Right atrium auricular region (tissue), 2 donors: Measurements from ENCODE around the gene AQP10. TPM values are rescaled to one million over a fixed set of nuclear protein-coding genes. Genes with fewer than 3 reads are reported as not detected.

Source experiments
- DNase-seq: peaks from one replicate; pipeline ENCODE4 v3.0.0-alpha.2; 2019; ENCODE audit warnings: low spot score
- H3K27ac ChIP-seq, 2 donors: fragments of 200-600 bp; sonication (generic); 1 replicate in 1 of 2; 2 replicates in 1 of 2; pipeline ENCODE4 v1.5.1; 2016 to 2019
- H3K27me3 ChIP-seq, 2 donors: fragments of 200-600 bp; sonication (generic); one replicate each; pipeline versions ENCODE4 v1.5.1 to v1.6.0; 2017 to 2019
- H3K36me3 ChIP-seq: fragments of 200-600 bp; sonication (generic); one replicate; pipeline ENCODE4 v1.5.1; 2016
- H3K4me1 ChIP-seq, 2 donors: fragments of 200-600 bp; sonication (generic); one replicate each; pipeline versions ENCODE4 v1.5.1 to v1.6.0; 2017 to 2019
- H3K4me3 ChIP-seq, 2 donors: fragments of 200-600 bp; sonication (generic); 1 replicate in 1 of 2; 2 replicates in 1 of 2; pipeline ENCODE4 v1.5.1; 2017 to 2019; ENCODE audit warnings: mild to moderate bottlenecking in 1 of 2, moderate library complexity in 1 of 2
- H3K9me3 ChIP-seq, 2 donors: fragments of 200-600 bp; sonication (generic); one replicate each; pipeline ENCODE4 v1.5.1; 2019
- CTCF ChIP-seq, 2 donors: fragments of 200-600 bp; sonication (generic); IDR thresholded peaks; one replicate each; pipeline ENCODE4 v1.5.1; 2019; ENCODE audit warnings: antibody characterized with exemption in 2 of 2
- total RNA-seq, 2 donors: library from RNA; depleted of rRNA; stranded (reverse); fragments of >200 nt; gene quantifications; one replicate each; pipeline ENCODE4 v1.1.0, GENCODE V29; 2016

The AQP10 gene
- total RNA-seq, 2 donors from 2014 or later: not detected

DNA sequence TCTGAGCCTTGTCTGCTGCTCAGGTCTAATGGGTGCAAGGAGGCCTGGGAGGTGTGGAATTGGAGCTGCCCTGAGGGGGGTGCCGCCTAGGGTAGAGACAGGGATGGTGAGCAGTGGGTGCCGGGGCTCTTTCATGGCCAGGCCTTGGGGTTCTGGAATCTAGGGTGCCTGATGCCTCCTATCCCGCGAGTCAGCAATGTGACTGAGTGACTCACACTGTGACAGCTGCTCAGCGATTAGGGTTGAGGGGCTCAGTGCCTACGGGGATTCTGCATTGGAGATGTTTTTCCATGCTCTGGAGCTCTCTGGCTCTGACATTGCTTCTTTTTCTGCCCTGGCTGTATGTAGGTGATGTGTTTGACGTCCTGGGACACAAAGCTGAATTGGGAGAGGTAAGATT lies 21.2 kb downstream of the AQP10 start:
- no peak for DNase-seq
- no peak for TF ChIP-seq CTCF (IDR thresholded peaks at IDR 0.05)
- Histone ChIP-seq H3K9me3 (no peaks in the 10 kb centered on the region), H3K36me3 (peaks cover 99% of the 10 kb centered on the region), H3K4me1 (no peaks in the 10 kb centered on the region), H3K27ac (no peak overlapping the region), H3K27me3 (no peaks in the 10 kb centered on the region), H3K4me3 (no peak overlapping the region)

GRCh38 chr1:154342836-154343472 lies 22.1 kb downstream of the AQP10 start:
- Histone ChIP-seq H3K27ac (no peak overlapping the region), H3K4me1 (no peaks in the 10 kb centered on the region), H3K27me3 (no peaks in the 10 kb centered on the region), H3K9me3 (no peaks in the 10 kb centered on the region), H3K4me3 (no peak overlapping the region), H3K36me3 (peaks cover 95% of the 10 kb centered on the region)
- no peak for DNase-seq
- no peak for TF ChIP-seq CTCF (IDR thresholded peaks at IDR 0.05)

DNA sequence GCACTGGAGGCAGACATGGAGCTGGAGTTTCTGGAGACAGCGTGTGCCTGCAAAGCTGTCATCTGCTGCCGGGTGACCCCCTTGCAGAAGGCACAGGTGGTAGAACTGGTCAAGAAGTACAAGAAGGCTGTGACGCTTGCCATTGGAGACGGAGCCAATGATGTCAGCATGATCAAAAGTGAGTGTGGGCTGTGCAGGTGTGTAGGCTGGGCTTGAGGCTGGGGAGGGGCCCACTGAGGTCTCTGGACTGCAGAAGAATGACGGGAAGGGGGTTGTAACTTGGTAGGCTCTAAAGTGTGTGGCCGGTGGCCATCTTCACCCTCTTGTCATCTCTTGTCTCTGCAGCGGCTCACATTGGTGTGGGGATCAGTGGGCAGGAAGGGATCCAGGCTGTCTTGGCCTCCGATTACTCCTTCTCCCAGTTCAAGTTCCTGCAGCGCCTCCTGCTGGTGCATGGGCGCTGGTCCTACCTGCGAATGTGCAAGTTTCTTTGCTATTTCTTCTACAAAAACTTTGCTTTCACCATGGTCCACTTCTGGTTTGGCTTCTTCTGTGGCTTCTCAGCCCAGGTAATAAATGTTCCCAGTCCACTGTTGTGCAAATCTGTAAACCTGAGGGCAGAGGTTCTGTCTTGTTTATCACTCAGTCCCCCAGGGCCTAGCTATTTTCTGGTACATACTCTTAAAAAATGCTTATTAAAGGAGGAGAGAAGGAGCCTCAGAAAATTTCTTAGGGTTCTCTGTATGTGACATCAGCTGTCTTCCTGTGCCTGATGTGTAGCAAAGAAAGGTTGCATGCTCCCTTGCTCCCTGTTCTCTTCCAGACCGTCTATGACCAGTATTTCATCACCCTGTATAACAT lies 24.3 kb downstream of the AQP10 start:
- no peaks in the 10 kb centered on the region for H3K27me3 ChIP-seq
- H3K9me3 ChIP-seq: no peaks in the 10 kb centered on the region
- no peak overlapping the region for H3K4me3 ChIP-seq
- H3K36me3 ChIP-seq: peaks cover 93% of the 10 kb centered on the region
- no peak for DNase-seq
- no peak overlapping the region for H3K27ac ChIP-seq
- TF ChIP-seq CTCF (IDR thresholded peaks at IDR 0.05): peak; percentile 19 to 49
- H3K4me1 ChIP-seq: no peaks in the 10 kb centered on the region

GRCh38 chr1:154346276-154346917 lies 25.5 kb downstream of the AQP10 start:
- no peaks in the 10 kb centered on the region for H3K9me3 ChIP-seq
- H3K27ac ChIP-seq: no peak overlapping the region
- H3K4me3 ChIP-seq: no peak overlapping the region
- peaks cover 81% of the 10 kb centered on the region for H3K36me3 ChIP-seq
- no peaks in the 10 kb centered on the region for H3K4me1 ChIP-seq
- no peaks in the 10 kb centered on the region for H3K27me3 ChIP-seq
- DNase-seq: no peak
- no peak for TF ChIP-seq CTCF (IDR thresholded peaks at IDR 0.05)

DNA sequence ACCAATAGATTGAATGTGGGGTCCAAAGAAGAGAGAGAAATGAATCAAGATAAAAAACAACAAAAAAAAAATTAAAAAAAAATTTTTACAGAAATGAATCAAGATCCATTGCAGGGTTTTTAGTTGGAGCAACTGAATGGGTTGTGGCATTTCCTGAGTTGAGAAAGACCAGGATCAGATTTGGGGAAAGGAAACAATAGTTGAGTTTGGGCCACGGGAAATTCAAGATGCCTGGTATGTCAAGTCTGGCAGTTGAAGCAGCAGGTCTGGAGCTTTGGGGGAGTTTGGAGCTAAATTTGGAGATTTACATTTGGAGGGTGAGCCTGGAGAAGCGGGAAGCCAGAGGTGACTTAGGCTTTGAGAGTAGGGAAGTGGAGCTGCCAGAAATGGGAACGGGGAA lies 27.1 kb downstream of the AQP10 start:
- TF ChIP-seq CTCF (IDR thresholded peaks at IDR 0.05): no peak
- H3K27ac ChIP-seq: no peak overlapping the region
- H3K4me1 ChIP-seq: peaks cover 0 to 9% of the 10 kb centered on the region in 2 donors
- no peak for DNase-seq
- no peaks in the 10 kb centered on the region for H3K27me3 ChIP-seq
- H3K4me3 ChIP-seq: no peak overlapping the region
- H3K9me3 ChIP-seq: no peaks in the 10 kb centered on the region
- H3K36me3 ChIP-seq: peaks cover 65% of the 10 kb centered on the region
